Neural cell (in vitro differentiated cells): Measurements from ENCODE around the gene SDK1.

Experiments
- CTCF ChIP-seq: fragments of 450-650 bp; IDR thresholded peaks from 2 replicates; pipeline ENCODE4 v1.5.1; 2014; ENCODE audit warnings: antibody characterized with exemption, mild to moderate bottlenecking, moderate library complexity; ENCODE audit not compliant: poor library complexity, severe bottlenecking
- EP300 ChIP-seq: fragments of 450-650 bp; conservative IDR thresholded peaks from 2 replicates; pipeline ENCODE4 v1.6.1; 2014; ENCODE audit warnings: antibody characterized with exemption, mild to moderate bottlenecking, moderate library complexity; ENCODE audit not compliant: poor library complexity, severe bottlenecking
- EZH2 ChIP-seq: fragments of 200-600, 300-800 bp; shearing (Covaris generic), sonication (generic); IDR thresholded peaks from 2 replicates; pipeline ENCODE4 v1.6.1; 2014; ENCODE audit warnings: antibody characterized with exemption, low read length, borderline replicate concordance, mild to moderate bottlenecking; ENCODE audit not compliant: insufficient read depth, poor library complexity, severe bottlenecking
- MXI1 ChIP-seq: fragments of 450-650 bp; conservative IDR thresholded peaks from 2 replicates; pipeline ENCODE4 v1.6.1; 2014; ENCODE audit warnings: antibody characterized with exemption, mild to moderate bottlenecking; ENCODE audit not compliant: poor library complexity, severe bottlenecking
- POLR2AphosphoS5 ChIP-seq: IDR thresholded peaks from 2 replicates; pipeline ENCODE4 v1.6.1; 2012
- RAD21 ChIP-seq: fragments of 450-650 bp; conservative IDR thresholded peaks from 2 replicates; pipeline ENCODE4 v1.6.1; 2014; ENCODE audit warnings: antibody characterized with exemption, mild to moderate bottlenecking, moderate library complexity
- SMC3 ChIP-seq: fragments of 450-650 bp; conservative IDR thresholded peaks from 2 replicates; pipeline ENCODE4 v1.6.1; 2014; ENCODE audit warnings: antibody characterized with exemption, mild to moderate bottlenecking, moderate library complexity; ENCODE audit not compliant: poor library complexity
- TAF1 ChIP-seq: IDR thresholded peaks from 2 replicates; pipeline ENCODE4 v1.6.1; 2012; ENCODE audit warnings: low read depth

GRCh38 chr7:3917436-3917835 lies 616.4 kb downstream of the SDK1 start:
- no peak for TF ChIP-seq RAD21
- no peak for TF ChIP-seq TAF1
- no peak for TF ChIP-seq EZH2
- TF ChIP-seq MXI1 = no peak
- TF ChIP-seq CTCF = no peak
- TF ChIP-seq POLR2AphosphoS5 = no peak
- TF ChIP-seq EP300 = no peak
- TF ChIP-seq SMC3 = no peak
